ENCODE measurements around the gene CREB1. TPM values are rescaled to one million over a fixed set of nuclear protein-coding genes. Genes with fewer than 3 reads are reported as not detected.

CREB1 gene
- total and polyA plus RNA-seq, 2 donors (not counting 1 experiment from before 2014, with no cell fraction given): 42.5 to 156 TPM

- H3K79me2 ChIP-seq (ENCODE audit: control insufficient read depth, insufficient read depth, low read length): no peaks in the 10 kb centered on the region
- ATAC-seq (ENCODE audit: low read depth) (no peak), DNase-seq (no peak)
- no peak overlapping the region for H3K9ac ChIP-seq (ENCODE audit: low read length)
- no peak for TF ChIP-seq EZH2 (IDR thresholded peaks at IDR 0.05; ENCODE audit: borderline replicate concordance, insufficient read depth, low read depth, low read length, poor library complexity, severe bottlenecking)
- TF ChIP-seq, protein P1, sequence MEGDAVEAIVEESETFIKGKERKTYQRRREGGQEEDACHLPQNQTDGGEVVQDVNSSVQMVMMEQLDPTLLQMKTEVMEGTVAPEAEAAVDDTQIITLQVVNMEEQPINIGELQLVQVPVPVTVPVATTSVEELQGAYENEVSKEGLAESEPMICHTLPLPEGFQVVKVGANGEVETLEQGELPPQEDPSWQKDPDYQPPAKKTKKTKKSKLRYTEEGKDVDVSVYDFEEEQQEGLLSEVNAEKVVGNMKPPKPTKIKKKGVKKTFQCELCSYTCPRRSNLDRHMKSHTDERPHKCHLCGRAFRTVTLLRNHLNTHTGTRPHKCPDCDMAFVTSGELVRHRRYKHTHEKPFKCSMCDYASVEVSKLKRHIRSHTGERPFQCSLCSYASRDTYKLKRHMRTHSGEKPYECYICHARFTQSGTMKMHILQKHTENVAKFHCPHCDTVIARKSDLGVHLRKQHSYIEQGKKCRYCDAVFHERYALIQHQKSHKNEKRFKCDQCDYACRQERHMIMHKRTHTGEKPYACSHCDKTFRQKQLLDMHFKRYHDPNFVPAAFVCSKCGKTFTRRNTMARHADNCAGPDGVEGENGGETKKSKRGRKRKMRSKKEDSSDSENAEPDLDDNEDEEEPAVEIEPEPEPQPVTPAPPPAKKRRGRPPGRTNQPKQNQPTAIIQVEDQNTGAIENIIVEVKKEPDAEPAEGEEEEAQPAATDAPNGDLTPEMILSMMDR (IDR thresholded peaks at IDR 0.05): no peak
- no peak overlapping the region for H3K4me3 ChIP-seq (ENCODE audit: control extremely low read depth in 1 of 5, extremely low read depth in 1 of 5, insufficient read depth in 1 of 5, low read depth in 2 of 5, low read length in 4 of 5)
- peaks cover 0 to 2% (median 0%) of the 10 kb centered on the region in 3 donors for H3K9me3 ChIP-seq (ENCODE audit: control extremely low read depth in 1 of 3, control insufficient read depth in 2 of 3, insufficient read depth in 1 of 3, low read length in 2 of 3)
- H3K4me1 Mint-ChIP-seq: peaks cover 2% of the 10 kb centered on the region
- WGBS (ENCODE audit: insufficient coverage): no CpG with 5 or more reads among the region's 1 CpG
- H3K4me2 ChIP-seq (replicated peaks; ENCODE audit: low read depth, low read length, poor library complexity, severe bottlenecking): no peak overlapping the region
- H3K27me3 Mint-ChIP-seq: no peaks in the 10 kb centered on the region
- no peaks in the 10 kb centered on the region for H3K4me1 ChIP-seq (ENCODE audit: control insufficient read depth in 2 of 2, insufficient read depth in 2 of 2, low read length in 2 of 2)
- no peak overlapping the region for H3K4me3 Mint-ChIP-seq
- H3K9me3 Mint-ChIP-seq (ENCODE audit: insufficient read depth): no peaks in the 10 kb centered on the region
- intact Hi-C loops (cut with micrococcal nuclease): no loop called here
- ChIA-PET POLR2A (no interaction called here), CTCF (no interaction called here)
- H4K20me1 ChIP-seq (ENCODE audit: control insufficient read depth, insufficient read depth, low read length, poor library complexity, severe bottlenecking): no peaks in the 10 kb centered on the region
- no peak overlapping the region for H3K27ac ChIP-seq (ENCODE audit: low read length in 2 of 2)
- no peak overlapping the region for H3K27ac Mint-ChIP-seq
- H3K27me3 ChIP-seq (replicated peaks in 1 of 4; ENCODE audit: control extremely low read depth in 1 of 4, control insufficient read depth in 3 of 4, insufficient read depth in 4 of 4, low read length in 3 of 4): no peaks in the 10 kb centered on the region
- no peak overlapping the region for H2AFZ ChIP-seq (ENCODE audit: insufficient read depth, low read depth, low read length, poor library complexity, severe bottlenecking)
- H3K36me3 ChIP-seq (replicated peaks in 1 of 2; ENCODE audit: control extremely low read depth in 1 of 2, control insufficient read depth in 1 of 2, extremely low read depth in 1 of 2, insufficient read depth in 2 of 2, low read length in 1 of 2): no peaks in the 10 kb centered on the region
Observed at GRCh38 chr2:207516206-207516605, 13.6 kb upstream of the CREB1 start.

- H2AFZ ChIP-seq (ENCODE audit: insufficient read depth, low read depth, low read length, poor library complexity, severe bottlenecking): no peak overlapping the region
- ChIA-PET CTCF (no interaction called here), POLR2A (no interaction called here)
- WGBS (ENCODE audit: insufficient coverage): 60% methylated on average over 1 of the region's 1 CpG
- Mint-ChIP-seq H3K4me1 (peaks cover 43% of the 10 kb centered on the region), H3K4me3 (no peak overlapping the region), H3K27me3 (no peaks in the 10 kb centered on the region), H3K9me3 (ENCODE audit: insufficient read depth) (no peaks in the 10 kb centered on the region), H3K27ac (no peak overlapping the region)
- H3K4me3 ChIP-seq (ENCODE audit: control extremely low read depth in 1 of 5, extremely low read depth in 1 of 5, insufficient read depth in 1 of 5, low read depth in 2 of 5, low read length in 4 of 5): no peak overlapping the region
- peaks cover 0 to 2% (median 0%) of the 10 kb centered on the region in 3 donors for H3K9me3 ChIP-seq (ENCODE audit: control extremely low read depth in 1 of 3, control insufficient read depth in 2 of 3, insufficient read depth in 1 of 3, low read length in 2 of 3)
- no peak overlapping the region for H3K9ac ChIP-seq (ENCODE audit: low read length)
- peaks cover 14% of the 10 kb centered on the region for H3K79me2 ChIP-seq (ENCODE audit: control insufficient read depth, insufficient read depth, low read length)
- no peak for DNase-seq
- no peak for TF ChIP-seq EZH2 (IDR thresholded peaks at IDR 0.05; ENCODE audit: borderline replicate concordance, insufficient read depth, low read depth, low read length, poor library complexity, severe bottlenecking)
- TF ChIP-seq, protein P1 (IDR thresholded peaks at IDR 0.05): no peak
- peak overlapping the region in 1 of 2 donors; percentile 21 for H3K27ac ChIP-seq (ENCODE audit: low read length in 2 of 2)
- peaks cover 47 to 50% of the 10 kb centered on the region in 2 donors for H3K4me1 ChIP-seq (ENCODE audit: control insufficient read depth in 2 of 2, insufficient read depth in 2 of 2, low read length in 2 of 2)
- H3K4me2 ChIP-seq (replicated peaks; ENCODE audit: low read depth, low read length, poor library complexity, severe bottlenecking): no peak overlapping the region
- no peaks in the 10 kb centered on the region for H3K27me3 ChIP-seq (replicated peaks in 1 of 4; ENCODE audit: control extremely low read depth in 1 of 4, control insufficient read depth in 3 of 4, insufficient read depth in 4 of 4, low read length in 3 of 4)
- no peak for ATAC-seq (ENCODE audit: low read depth)
- intact Hi-C loops (cut with micrococcal nuclease): loop anchor here (10.0 kb wide), 2 partner anchors 1278 to 1438 kb away; partner anchors contain the start of gene INO80D
- no peaks in the 10 kb centered on the region for H4K20me1 ChIP-seq (ENCODE audit: control insufficient read depth, insufficient read depth, low read length, poor library complexity, severe bottlenecking)
- no peaks in the 10 kb centered on the region for H3K36me3 ChIP-seq (replicated peaks in 1 of 2; ENCODE audit: control extremely low read depth in 1 of 2, control insufficient read depth in 1 of 2, extremely low read depth in 1 of 2, insufficient read depth in 2 of 2, low read length in 1 of 2)
Observed at GRCh38 chr2:207523005-207523404, 6.8 kb upstream of the CREB1 start.

All from B cell (primary cell).